ENCODE measurements around the gene SPATA20. TPM values are rescaled to one million over a fixed set of nuclear protein-coding genes. Genes with fewer than 3 reads are reported as not detected.

SPATA20 gene
- total and polyA plus RNA-seq, 2 of the 8 experiments (the other 6 are each of a cell fraction or from before 2014, with no cell fraction given) = 16.2 to 17.5 TPM

GRCh38 chr17:50572541-50572940, 25.6 kb downstream of the SPATA20 start:
- ChIA-PET CTCF (ENCODE audit: partially characterized antibody) (interaction anchor here (1.7 to 5.0 kb wide), 4 partner anchors 15 to 50 kb away, joined by 5 to 45 read pairs (median 10); no protein-coding TSS in a partner anchor), POLR2A (ENCODE audit: partially characterized antibody) (no interaction called here)
- H3K23ac ChIP-seq (ENCODE audit: insufficient read length) = no peak overlapping the region
- H3K56ac ChIP-seq (replicated peaks; ENCODE audit: insufficient read length, low read depth, low read length) = no peak overlapping the region
- no peaks in the 10 kb centered on the region for H3K79me1 ChIP-seq (ENCODE audit: low read depth, low read length)
- DNase-seq (ENCODE audit: low read depth in 1 of 2, low spot score in 2 of 2) (no peak), FAIRE-seq (no peak)
- H3K79me2 ChIP-seq (ENCODE audit: control insufficient read depth in 1 of 2, insufficient read depth in 2 of 2, low read length in 2 of 2) = no peaks in the 10 kb centered on the region
- no peak overlapping the region; the same call in 1 of the 2 replicates for H4K8ac ChIP-seq (ENCODE audit: extremely low read depth, insufficient read depth, low read length)
- no peak overlapping the region for H3K4me3 ChIP-seq (ENCODE audit: extremely low read depth in 1 of 4, insufficient read depth in 2 of 4, low read depth in 3 of 4, low read length in 4 of 4)
- no peak overlapping the region for H3K9ac ChIP-seq (replicated peaks in 1 of 4; ENCODE audit: extremely low read depth in 1 of 4, low read depth in 3 of 4, low read length in 3 of 4)
- no peaks in the 10 kb centered on the region for H3K9me3 ChIP-seq (ENCODE audit: insufficient read depth in 2 of 2, low read depth in 1 of 2, low read length in 1 of 2)
- H3K36me3 ChIP-seq (ENCODE audit: control insufficient read depth in 2 of 4, insufficient read depth in 4 of 4, low read length in 3 of 4) = peaks cover 0 to 3% (median 0%) of the 10 kb centered on the region in 4 experiments; a peak in 1 of 8 replicates
- H4K91ac ChIP-seq (replicated peaks; ENCODE audit: insufficient read length, low read length) = no peak overlapping the region
- H3K4ac ChIP-seq (replicated peaks; ENCODE audit: insufficient read length, low read depth, low read length) = no peak overlapping the region
- no peak overlapping the region for H2BK12ac ChIP-seq (ENCODE audit: low read depth, low read length)
- H3K4me1 ChIP-seq (replicated peaks in 1 of 4; ENCODE audit: control insufficient read depth in 3 of 4, insufficient read depth in 4 of 4, low read length in 3 of 4) = peaks cover 0 to 9% (median 6%) of the 10 kb centered on the region in 4 experiments; a peak in 4 of 7 replicates
- 0 out of 2 replicates have a peak, but pooled peaks cover 3% of the 10 kb centered on the region for H3K23me2 ChIP-seq (ENCODE audit: low read depth, low read length)
- H3K27me3 ChIP-seq (replicated peaks in 1 of 4; ENCODE audit: control insufficient read depth in 3 of 4, extremely low read depth in 1 of 4, insufficient read depth in 3 of 4, low read length in 3 of 4) = no peaks in the 10 kb centered on the region
- H3K4me2 ChIP-seq (ENCODE audit: insufficient read depth in 1 of 2, low read depth in 2 of 2, low read length in 2 of 2) = no peak overlapping the region
- H2BK20ac ChIP-seq (ENCODE audit: low read length) = no peak overlapping the region
- H2BK5ac ChIP-seq (ENCODE audit: low read depth, low read length) = no peak overlapping the region
- H4K20me1 ChIP-seq (replicated peaks in 1 of 2; ENCODE audit: control insufficient read depth in 1 of 2, insufficient read depth in 2 of 2, low read length in 2 of 2) = peaks cover 2 to 7% of the 10 kb centered on the region in 2 experiments
- H4K5ac ChIP-seq (ENCODE audit: insufficient read length, low read depth, low read length) = no peak overlapping the region
- WGBS, 2 experiments (ENCODE audit: extremely low coverage in 1 of 2, insufficient coverage in 1 of 2, insufficient read length in 1 of 2, insufficient replicate concordance in 2 of 2, low coverage in 1 of 2, low lambda C conversion rate in 2 of 2, missing lambda C conversion rate in 1 of 2) = 97% methylated on average over 20 of the region's 20 CpGs; no CpG with 5 or more reads in 1 of the 2 experiments
- H2AK5ac ChIP-seq (ENCODE audit: low read depth, low read length) = no peak overlapping the region
- H3K18ac ChIP-seq (ENCODE audit: extremely low read depth, low read length) = no peak overlapping the region
- H3K14ac ChIP-seq (ENCODE audit: insufficient read length) = no peak overlapping the region
- H3K27ac ChIP-seq (ENCODE audit: low read depth, low read length) = no peak overlapping the region
- H2BK120ac ChIP-seq (replicated peaks; ENCODE audit: low read depth, low read length) = no peak overlapping the region
- no peak overlapping the region for H2BK15ac ChIP-seq (ENCODE audit: low read length)
- no peak overlapping the region for H2AFZ ChIP-seq (ENCODE audit: low read length)
- TF ChIP-seq EGR1 (IDR thresholded peaks at IDR 0.05; ENCODE audit: borderline replicate concordance, low read depth, low read length) (no peak), E2F6 (IDR thresholded peaks at IDR 0.05) (no peak), CHD1 (IDR thresholded peaks at IDR 0.05; ENCODE audit: low read depth, low read length) (no peak), BRCA1 (IDR thresholded peaks at IDR 0.05; ENCODE audit: low read depth, low read length) (no peak), EZH2 (IDR thresholded peaks at IDR 0.05; ENCODE audit: low read depth, low read length, severe bottlenecking) (no peak), SIRT6 (IDR thresholded peaks at IDR 0.05; ENCODE audit: low read length) (no peak), HDAC6 (IDR thresholded peaks at IDR 0.05; ENCODE audit: low read depth, low read length) (no peak), GTF2F1 (IDR thresholded peaks at IDR 0.05; ENCODE audit: borderline replicate concordance, low read depth, low read length) (no peak), CTCF (IDR thresholded peaks at IDR 0.05; ENCODE audit: control extremely low read depth in 1 of 3, insufficient read depth in 1 of 3, low read depth in 1 of 3, low read length in 3 of 3) (no peak), SP2 (IDR thresholded peaks at IDR 0.05; ENCODE audit: low read length) (no peak), BCL11A (IDR thresholded peaks at IDR 0.05; ENCODE audit: low read depth in 2 of 2, low read length in 2 of 2) (no peak), TEAD4 (IDR thresholded peaks at IDR 0.05; ENCODE audit: low read depth, low read length) (no peak)
